GM19043 (cell line): ENCODE measurements around the gene DNAH3.
"Not testable (repeated sequence)": the region's sequence is repeated elsewhere in the genome, so short reads cannot be mapped to it uniquely, and the experiment has no call there.

Source experiments
- ATAC-seq: cut with Tn5 transposase; IDR thresholded peaks from one replicate; pipeline ENCODE4 v1.9.1; 2021; ENCODE audit warnings: low read depth; ENCODE audit not compliant: unreplicated experiment

The DNAH3 gene

DNA sequence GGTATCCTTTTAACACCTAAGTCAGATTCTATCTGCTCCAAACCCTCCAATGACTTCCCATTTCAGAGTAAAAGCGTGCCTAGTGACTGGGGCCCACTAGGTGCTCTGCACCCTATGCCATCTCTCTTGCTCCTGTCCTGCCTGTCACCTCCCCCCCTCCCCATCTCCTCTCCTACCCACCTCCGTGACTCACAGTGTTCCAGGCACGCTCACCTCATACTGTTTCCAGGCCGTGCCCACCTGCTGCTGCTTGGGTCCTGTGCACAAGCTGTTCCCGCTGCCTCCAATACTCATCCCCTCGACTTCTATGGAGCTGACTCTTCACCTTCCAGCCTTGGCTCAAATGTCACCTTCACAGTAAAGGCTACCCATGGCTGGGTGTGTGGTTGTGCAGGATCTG lies 21.7 kb downstream of the DNAH3 start:
- ATAC-seq = no peak

DNA sequence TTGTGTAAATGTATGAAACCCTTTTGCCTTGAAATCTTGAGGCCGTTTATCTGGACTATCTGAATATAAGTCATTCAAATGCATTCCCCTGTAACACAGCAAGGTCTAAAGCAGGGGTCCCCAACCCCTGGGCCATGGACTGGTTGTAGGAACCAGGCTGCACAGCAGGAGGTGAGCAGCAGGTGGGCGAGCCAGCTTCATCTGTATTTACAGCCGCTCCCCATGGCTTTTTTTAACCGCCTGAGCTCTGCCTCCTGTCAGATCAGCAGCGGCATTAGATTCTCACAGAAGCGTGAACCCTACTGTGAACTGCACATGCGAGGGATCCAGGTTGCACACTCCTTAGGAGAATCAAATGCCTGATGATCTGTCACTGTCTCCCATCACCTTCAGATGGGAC lies 24.1 kb downstream of the DNAH3 start:
- ATAC-seq = no peak

DNA sequence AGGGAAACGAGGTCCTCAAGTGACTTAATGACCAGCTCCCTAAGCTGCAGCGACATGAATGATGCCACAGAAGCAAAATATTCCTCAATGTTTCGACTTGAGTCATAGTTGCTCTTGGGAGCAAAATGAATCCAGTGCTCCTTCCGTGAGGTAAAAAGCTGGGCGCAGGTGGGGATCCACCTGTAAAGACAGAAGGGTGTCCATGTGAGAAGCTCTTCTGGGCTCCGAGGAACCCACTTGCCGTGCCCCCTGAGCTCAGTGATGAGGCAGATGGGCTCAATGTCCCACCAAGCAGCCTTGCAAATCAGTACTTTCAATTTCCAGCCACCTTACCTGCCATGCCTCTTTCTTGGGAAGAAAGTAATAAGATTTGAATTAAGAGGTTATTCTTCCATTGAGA lies 25.5 kb downstream of the DNAH3 start:
- no peak for ATAC-seq

DNA sequence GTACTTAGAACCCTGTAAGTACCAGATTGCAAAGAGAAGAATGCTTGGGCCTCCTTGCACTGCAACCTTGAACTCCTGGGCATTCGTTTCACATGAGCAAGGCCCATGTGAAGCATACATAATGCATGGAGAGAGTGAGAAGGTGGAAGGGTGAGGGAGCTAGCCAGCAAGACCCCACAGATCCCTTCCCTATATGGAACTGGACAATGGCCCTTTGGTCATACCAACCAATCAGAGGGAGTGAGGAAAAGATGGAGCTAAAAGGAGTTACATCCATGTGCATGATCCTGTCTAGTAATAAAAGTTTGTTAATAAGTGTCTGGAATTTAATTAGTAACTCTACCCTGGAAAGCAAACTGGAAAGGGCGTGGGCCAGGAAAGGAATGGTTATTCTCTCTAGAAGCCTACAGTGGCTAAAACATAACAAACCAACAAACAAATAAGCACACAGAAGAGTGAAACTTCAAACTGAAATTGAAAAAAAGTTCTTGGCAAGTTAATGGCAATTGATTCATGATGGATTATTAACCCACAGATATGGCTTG lies 29.6 kb downstream of the DNAH3 start:
- ATAC-seq = no peak

DNA sequence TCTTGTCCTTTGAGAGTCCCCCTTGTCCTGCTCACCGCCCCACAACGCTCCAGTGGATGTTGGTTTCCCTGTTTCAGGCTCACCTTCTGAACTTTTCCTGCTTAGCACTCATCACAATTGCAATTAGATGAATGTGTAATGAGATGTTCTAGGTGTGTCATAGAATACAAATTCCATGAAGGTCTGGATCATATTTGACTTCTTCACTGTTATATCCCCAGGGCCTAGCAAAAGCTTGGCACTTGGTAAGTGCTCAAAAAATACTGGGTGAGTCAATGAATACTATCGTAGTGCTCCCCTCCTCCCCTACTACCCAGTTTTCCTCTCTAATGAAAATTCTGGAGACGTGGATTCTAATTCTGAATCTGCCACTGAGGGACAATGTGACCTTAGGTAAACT lies 33.1 kb downstream of the DNAH3 start:
- ATAC-seq = no peak

DNA sequence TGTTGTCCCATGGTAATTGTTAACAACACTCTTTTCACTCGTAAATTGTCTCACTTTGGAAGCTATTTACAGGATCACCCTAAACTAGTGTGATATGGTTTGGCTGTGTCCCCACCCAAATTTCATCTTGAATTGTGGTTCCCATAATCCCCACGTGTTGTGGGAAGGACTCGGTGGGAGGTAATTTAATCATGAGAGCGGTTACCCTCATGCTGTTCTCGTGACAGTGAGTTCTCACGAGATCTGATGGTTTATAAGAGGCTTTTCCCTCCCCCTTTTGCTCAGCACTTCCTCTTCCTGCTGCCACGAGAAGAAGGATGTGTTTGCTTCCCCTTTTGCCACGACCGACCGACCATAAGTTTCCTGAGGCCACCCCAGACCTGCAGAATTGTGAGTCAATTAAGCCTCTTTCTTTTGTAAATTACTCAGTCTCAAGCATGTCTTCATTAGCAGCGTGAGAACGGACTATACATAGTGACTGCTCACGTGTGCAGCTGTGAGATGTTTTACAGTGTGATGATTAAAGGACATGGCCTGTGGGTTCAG lies 34.4 kb downstream of the DNAH3 start:
- no peak for ATAC-seq

DNA sequence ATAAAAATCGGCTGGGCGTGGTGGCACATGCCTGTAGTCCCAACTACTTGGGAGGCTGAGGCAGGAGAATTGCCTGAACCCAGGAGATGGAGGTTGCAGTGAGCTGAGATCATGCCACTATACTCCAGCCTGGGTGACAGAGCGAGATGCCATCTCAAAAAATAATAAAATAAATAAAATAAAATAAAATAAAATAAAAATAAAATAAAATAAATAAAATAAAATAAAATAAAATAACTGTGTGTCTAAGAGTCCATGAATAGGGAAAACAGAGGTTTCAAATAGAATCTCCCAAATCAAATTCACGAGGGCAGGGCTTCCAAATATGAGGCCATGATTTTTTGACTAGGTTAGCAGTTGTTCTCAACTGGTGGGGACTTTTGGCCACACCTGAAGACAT lies 35.1 kb downstream of the DNAH3 start:
- not testable (repeated sequence) for ATAC-seq

DNA sequence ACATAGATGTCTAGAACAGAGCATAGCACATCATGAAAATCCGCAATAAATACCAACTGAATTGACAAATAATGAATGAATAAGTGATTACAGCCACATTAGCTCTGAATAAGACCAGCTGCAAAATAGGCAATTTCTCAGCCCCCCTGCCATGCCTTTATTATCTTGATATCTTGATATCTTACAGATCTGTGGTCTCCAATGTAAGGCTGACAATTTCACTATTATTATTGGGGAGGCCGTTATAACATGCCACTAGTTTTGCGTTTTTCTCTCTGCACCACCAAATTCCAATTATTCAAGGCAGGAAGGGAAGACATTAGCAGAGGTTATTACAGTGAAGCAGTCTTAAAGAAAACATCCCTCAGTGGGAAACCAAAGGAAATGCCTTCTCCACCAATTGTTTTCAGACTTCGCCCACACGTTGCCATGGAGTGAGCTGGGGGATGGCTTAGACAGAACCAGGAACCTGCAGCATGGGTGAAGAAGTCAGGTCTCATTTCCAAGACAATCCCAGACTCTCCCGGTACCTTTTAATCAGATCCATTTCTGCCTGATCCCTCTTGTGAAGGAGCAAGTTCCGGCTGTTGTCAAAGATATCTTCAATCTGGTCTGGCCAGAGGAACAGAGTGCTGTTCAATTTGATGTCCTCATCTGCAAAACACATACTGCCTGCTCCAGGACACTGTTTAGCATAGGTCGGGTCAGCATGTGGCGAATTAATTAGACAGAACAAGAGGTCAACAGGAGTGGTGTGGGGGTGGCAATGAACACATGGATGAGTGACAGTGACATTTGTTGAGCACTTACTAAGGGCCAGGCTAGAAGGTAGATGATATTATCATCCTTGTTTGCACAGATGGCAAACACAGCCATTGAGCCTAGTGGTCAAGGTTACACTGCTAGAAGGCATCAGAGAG lies 46.4 kb downstream of the DNAH3 start:
- no peak for ATAC-seq

DNA sequence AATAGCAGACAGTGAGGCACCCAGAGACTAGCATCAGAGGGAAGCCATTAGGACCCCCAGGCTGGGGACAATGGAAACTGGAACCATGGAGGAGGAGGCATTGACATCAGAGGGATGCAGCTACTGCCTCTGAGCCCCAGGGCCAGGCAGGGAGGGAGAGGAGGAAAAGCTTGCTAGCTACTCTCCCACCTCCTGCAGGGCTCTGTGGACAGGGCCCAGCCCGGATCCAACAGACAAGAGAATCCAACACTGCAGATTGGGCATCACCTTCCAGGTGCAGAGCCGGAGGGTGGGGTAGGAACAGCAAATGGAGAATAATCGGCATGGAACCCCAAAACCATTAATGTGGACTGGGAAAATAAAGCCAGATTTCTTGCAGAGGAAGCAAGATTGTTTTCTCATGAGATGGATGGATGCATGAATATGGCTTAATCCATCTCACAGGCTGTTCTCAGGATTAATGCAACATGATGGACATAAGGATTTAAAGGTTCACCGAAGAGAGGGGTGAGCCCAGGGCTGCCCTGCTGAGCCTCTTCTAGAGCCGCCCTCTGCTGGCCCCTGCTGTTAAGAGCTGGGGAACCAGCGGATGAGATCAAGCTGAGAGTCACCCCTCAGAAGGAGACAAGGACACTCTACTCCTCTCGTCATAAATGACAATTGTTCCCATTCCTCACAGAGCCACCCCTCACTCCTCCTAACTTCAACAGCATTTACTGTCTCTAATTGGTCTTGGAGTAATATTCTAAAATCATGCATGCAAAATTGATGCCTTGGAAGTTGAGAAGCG lies 48.8 kb downstream of the DNAH3 start:
- no peak for ATAC-seq

DNA sequence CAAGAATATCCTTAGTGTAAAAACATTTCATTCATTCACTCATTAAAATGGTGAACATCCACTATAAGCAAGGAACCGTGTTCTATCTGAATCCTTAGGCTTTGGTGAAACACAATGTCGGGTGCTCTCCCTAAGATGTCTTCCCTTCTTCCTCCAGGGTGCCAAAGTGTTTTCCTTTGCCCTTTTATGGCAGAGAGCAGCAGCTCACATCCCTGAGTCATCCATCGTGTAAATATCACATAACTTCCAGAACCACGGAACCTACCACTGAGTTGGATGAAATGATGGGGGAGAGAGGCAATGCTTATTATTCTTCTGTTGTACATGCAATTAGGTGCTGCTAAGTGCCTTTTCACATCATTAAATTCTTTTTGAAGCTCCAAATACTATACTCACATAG lies 50.2 kb downstream of the DNAH3 start:
- ATAC-seq = no peak

DNA sequence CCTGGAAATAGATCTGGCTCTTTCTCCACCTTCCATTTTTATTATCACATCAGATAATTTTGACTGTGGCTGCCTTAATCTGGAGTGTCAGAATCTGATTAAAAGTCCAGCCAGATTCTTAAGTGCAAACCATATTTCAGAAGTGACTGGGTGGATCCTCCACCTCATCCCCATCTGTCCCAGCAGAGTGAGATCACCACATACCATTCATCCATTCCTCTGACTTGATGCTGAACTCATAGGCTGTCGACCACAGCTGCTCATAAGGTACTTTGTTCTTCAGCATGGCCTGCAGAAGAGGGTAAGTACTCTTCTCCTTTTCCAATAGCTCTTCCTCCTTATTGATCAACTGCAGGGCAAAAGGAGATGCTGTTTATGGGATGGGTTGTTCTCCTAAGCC lies 53.5 kb downstream of the DNAH3 start:
- ATAC-seq = no peak

DNA sequence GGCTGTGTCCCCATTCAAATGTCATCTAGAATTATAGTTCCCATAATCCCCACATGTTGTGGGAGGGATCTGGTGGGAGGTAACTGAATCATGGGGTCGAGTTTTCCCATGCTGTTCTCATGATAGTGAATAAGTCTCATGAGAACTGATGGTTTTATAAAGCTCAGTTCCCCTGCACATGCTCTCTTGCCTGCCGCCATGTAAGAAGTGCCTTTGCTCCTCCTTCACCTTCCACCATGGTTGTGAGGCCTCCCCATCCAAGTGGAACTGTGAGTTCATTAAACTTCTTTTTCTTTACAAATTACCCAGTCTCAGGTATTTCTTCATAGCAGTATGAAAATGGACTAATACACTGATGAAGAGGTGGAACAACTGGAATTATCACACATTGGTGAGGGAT lies 55.9 kb downstream of the DNAH3 start:
- ATAC-seq = not testable (repeated sequence)

DNA sequence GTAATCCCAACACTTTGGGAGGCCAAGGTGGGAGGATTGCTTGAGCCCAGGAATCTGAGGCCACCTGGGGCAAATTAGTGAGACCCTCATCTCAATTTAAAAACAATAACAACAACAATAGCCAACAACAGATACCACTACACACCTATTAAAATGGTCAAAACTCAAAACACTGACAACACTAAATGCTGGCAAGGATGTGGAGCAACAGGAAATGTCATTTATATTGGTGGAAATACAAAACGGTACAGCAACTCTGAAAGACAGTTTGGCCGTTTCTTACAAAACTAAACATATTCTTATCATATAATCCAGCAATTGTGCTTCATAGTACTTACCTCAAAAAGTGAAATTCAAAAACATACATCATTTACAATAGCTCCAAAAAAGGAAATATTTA lies 57.7 kb downstream of the DNAH3 start:
- no peak for ATAC-seq

DNA sequence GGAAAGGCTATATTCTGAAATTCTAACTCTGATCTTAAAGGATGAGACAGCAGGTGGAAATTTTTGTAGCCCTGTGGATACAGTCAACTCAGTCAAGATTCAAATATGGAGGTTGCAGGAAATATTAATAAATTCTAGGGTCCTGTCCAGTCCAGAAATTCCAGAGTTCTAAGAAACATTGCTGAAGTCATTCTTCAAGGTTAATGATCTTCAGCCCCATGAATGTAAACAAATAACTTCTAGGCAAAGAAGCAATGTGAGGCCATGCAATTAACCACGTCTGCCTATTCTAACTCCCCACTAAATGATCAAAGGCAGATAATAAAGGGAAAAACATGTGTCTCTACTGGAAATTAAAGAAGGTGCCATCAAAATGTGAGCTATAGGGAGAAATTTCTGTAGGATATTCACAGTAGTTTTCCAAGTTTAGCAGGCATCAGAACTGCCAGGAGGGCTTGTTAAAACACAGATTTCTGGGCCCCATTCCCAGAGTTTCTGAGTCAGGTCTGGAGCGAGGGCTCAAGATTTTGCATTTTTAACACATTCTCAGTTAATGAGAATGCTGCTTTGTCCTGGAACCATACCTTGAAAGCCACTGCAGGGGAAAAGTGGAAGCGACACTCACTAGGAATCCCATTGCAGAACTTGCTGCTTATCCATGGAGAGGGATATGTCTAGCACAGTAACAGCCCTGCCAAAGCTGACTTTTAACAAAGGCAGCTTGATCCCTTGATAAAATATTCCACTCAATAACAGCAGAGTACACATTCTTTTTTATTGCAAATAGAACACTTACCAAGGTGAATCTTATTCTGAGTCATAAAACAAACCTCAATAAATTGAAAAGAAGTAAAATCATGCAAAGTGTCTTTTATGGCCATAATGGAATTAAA lies 61.8 kb downstream of the DNAH3 start:
- no peak for ATAC-seq

DNA sequence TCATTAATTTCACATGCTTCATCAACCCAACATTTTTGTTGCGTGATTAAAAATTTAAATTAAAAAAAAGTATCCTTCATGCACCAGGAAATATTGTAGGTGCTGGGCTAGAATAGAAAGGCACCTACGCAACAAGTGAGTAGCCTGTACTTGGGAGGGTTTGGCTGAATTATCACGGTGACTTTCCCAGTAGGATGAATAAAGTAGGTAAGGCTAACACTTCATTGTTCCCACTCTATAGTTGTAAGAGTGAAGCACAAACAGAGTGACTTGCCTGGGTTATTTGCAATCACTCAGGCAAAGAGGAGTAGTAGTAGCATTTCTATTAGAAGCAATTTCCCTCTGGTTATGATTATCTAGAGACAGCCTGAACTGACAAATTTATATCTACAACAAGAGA lies 62.5 kb downstream of the DNAH3 start:
- no peak for ATAC-seq

DNA sequence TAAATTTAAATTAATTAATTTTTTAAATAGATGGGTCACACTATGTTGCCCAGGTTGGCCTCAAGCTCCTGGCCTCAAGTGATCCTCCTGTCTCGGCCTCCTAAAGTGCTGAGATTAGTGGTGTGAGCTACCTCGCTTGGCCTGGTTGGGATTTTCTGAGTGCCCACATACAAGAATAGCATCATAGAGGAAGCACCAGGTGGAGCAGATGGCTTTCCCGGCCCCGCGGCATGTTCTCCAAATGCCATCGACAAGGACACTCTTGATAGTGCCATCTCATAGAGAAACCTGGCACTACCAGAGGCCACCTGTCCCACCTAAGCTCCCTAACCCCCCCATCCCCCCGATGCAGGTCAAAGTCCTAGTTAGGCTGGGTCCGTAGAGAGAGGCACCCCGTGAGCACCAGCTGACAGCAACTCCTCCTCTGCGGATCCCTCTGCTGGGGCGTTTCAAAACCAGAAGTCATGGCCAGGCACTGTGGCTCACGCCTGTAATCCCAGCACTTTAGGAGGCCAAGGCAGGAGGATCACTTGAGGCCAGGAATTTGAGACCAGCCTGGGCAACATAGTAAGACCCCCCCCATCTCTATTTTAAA lies 65.9 kb downstream of the DNAH3 start:
- ATAC-seq = no peak

DNA sequence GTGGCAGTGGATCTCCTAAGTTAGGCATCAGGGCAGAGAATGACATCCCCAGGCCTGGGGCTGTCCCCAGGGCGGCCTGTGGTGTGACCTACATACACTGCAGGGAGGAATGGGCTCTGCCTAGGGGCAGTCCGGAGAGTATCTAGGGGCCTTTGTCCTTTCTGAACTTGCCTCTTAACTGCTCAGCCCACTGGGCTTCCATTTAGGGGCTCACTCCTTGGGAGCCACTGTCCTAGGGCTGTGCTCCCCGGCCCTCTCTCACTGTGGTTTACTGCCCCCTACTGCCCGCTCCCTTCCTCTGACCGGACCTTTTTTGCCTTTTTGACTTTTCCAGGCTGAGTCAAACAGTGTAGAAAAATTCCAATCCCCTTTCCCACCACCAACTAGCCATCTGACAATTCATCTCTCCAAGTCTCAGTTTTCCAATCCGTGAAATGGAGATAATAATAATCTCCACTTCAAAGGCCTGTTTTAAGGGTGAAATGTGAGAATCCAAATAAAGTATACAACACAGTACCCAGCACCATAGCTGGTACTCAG lies 66.8 kb downstream of the DNAH3 start:
- ATAC-seq = no peak

DNA sequence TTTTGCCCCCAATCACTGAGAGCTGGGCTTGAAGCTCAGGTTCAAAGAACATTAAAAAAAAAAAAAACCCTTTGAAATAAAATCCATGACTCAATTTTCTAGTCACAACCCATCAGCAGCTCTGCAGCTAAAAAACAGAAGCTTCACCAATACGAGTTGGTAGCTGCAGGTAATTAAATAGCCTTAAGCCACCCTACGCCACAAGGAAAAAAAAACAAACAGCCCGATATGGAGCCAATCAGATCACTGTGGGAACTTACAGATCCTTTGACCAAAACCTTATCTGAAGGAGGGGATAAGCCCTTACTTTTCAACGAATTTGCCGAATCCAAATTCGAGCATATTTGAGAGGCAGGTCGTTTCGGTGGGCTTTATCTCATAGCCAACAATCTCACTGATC lies 69.3 kb downstream of the DNAH3 start:
- ATAC-seq = no peak

DNA sequence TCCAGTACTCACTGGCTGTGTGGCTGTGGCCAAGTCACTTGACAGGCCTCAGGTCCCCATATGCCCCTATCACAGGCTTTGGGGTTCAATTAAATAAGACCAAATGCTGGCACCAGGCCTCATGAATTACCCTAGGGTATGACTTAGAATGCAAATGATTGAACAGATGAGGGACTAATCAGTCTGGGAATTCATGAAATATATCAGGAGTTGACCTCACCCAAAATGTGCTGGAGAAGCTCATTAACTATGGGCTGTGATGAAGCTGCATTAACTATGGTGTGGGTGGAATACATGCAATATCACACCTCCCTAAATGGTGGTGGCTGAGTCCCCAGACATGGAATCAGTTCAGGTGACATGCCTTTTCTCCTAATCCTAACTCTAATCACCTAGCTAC lies 72.1 kb downstream of the DNAH3 start:
- no peak for ATAC-seq
